GM12875 (cell line): Measurements from ENCODE around the gene MT1H.

Experiments
- H3K4me3 ChIP-seq: one replicate; pipeline ENCODE4 v1.5.1; 2011; ENCODE audit warnings: low read depth, low read length, control low read depth
- CTCF ChIP-seq: IDR thresholded peaks from 2 replicates; pipeline ENCODE4 v1.5.1; 2011; ENCODE audit warnings: low read depth, mild to moderate bottlenecking, control low read depth, inconsistent platforms, low read length, moderate library complexity, borderline replicate concordance; ENCODE audit not compliant: insufficient read depth

Gene MT1H

GRCh38 chr16:56632848-56633365, 36.7 kb upstream of the MT1H start:
- no peak overlapping the region for H3K4me3 ChIP-seq
- TF ChIP-seq CTCF: no peak

DNA sequence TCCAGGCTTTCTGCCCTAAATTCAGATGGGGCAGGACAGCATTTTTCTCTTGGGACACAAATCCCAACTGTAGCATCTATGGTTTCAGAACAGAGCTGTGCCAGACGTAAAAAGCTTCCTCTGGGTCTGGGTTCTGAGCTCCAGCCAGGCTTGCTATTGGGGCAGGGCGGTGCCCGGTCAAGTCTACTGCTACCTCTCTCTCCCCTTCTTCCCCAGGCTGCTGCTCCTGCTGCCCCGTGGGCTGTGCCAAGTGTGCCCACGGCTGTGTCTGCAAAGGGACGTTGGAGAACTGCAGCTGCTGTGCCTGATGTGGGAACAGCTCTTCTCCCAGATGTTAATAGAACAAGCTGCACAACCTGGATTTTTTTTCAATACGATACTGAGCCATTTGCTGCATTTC, 36.1 kb upstream of the MT1H start:
- H3K4me3 ChIP-seq: no peak overlapping the region
- no peak for TF ChIP-seq CTCF

DNA sequence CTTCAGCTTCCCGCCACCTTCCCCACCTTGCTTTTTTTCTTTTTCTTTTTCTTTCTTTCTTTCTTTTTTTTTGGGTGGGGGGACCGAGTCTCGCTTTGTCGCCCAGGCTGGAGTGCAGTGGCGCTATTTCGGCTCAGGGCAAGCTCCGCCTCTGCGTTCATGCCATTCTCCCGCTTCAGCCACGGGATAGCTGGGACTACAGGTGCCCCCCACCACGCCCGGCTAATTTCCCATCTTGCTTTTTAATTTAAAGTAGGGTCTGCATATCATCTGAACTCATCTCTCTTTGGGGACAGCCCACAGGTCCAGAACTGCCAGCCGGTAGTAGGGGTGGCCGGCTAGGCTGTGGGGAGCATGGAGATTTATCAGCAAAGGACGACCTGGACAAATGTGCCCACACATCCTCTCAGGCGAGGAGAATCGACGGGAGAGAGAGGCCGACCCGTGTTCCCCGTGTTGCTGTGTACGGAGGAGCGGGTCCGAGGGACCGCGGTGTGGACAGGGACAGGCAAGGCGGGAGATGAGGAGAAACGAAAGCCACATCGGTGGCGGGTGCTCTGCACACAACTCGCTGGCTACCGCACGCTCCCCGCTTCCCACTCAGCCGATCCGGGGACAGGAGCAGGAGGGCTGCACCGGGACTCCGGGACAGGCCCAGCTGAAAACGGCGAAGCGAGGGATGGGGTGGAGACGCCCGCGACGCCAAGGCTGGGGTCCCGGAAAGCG, 34.7 kb upstream of the MT1H start:
- no peak overlapping the region for H3K4me3 ChIP-seq
- no peak for TF ChIP-seq CTCF

DNA sequence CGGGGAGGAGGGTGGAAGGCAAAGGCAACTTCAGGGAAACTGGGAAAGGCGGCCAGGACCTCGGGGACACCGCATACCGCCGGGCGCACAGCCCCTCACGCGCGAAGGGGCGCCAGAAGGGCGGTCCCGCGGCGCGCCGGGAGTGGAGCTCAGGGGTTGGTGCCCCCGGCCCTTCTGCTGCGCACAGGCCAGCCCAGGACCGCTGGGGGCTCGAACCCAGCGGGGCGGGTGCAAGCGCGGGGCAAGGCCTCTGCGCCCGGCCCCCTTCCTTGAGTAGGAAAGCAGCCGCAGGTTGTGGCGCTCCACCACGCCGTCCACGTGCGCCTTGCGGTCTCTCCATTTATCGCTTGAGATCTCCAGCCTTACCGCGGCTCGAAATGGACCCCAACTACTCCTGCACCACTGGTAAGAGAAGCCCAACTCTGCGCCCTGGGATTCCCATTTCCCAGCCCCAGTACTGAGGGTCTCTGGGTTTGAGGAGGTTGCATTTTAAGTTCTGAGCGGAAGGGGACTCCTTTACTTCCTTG, 34.1 kb upstream of the MT1H start:
- no peak overlapping the region for H3K4me3 ChIP-seq

DNA sequence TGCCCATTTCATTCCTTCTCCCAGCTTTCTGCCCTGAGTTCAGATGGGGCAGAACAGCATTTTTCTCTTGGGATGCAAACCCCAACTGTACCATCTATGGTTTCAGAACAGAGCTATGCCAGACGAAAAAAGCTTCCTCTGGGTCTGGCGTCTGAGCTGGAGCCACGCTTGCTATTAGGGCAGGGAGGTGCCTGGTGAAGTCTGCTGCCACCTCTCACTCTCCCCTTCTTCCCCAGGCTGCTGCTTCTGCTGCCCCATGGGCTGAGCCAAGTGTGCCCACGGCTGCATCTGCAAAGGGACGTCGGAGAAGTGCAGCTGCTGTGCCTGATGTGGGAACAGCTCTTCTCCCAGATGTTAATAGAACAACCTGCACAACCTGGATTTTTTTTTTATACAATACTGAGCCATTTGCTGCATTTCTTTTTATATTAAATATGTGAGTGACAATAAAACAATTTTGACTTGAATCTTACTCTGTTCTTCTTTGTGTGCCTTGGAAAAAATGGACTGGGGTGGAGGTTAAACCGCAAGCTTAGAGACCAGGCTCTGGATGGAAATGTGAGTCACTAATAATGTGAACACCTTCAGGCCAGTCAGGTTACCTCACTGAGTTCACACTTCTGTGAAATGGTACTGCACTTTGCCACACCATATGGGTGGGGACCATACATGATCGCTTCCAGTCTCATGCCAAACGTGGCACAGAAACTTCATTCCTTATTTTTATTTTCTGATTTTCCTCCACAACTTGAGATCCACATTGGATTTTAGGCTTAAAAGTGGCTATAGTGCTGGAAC, 32.8 kb upstream of the MT1H start:
- H3K4me3 ChIP-seq: no peak overlapping the region
- TF ChIP-seq CTCF: no peak

More for the DNA sequence above, 34.1 kb upstream of the MT1H start:
- no peak for TF ChIP-seq CTCF

DNA sequence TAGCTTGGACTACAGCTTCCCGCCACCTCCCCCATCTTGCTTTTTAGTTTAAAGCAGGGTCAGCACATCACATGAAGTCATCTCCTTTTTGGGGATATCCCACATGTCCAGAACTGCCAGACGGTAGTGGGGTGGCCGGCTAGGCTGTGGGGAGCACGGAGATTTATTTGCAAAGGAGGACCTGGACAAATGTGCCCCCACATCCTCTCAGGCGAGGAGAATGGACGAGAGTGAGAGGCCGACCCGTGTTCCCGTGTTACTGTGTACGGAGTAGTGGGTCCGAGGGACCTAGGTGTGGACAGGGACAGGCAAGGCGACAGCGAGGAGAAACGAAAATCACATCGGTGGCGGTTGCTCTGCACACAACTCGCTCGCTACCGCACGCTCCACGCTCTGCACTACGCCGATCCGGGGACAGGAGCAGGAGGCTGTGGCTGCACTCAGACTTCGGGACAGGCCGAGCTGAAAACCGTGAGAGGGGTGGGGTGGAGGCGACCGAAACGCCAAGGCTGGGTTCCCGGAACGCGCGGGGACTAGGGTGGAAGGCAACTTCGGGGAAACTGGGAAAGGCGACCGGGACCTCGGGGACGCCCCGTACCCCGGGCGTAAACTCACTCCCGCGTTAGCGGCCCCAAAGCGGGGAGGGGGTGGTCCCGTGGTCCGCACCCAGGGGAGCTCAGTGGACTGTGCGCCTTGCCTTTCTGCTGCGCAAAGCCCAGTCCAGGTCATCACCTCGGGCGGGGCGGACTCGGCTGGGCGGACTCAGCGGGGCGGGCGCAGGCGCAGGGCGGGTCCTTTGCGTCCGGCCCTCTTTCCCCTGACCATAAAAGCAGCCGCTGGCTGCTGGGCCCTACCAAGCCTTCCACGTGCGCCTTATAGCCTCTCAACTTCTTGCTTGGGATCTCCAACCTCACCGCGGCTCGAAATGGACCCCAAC, 31.5 kb upstream of the MT1H start, which contains the start of gene MT1A:
TSS of gene MT1A (plus strand) at position 853 of the 937 bp plus-strand sequence. CDS start at position 926, 73 bp downstream.
- no peak within 1 kb of the TSS for H3K4me3 ChIP-seq
- TF ChIP-seq CTCF: no peak
